RKO (cell line): Measurements from ENCODE around the gene RING1.

Source experiments
- DNase-seq: peaks from one replicate; pipeline ENCODE4 v3.0.0-alpha.2; 2016; ENCODE audit warnings: low spot score

RING1 gene

GRCh38 chr6:33247977-33248642 lies 39.8 kb downstream of the RING1 start:
- DNase-seq: peak; percentile 90

GRCh38 chr6:33248643-33248931 lies 40.3 kb downstream of the RING1 start:
- DNase-seq: peak; percentile 72

DNA sequence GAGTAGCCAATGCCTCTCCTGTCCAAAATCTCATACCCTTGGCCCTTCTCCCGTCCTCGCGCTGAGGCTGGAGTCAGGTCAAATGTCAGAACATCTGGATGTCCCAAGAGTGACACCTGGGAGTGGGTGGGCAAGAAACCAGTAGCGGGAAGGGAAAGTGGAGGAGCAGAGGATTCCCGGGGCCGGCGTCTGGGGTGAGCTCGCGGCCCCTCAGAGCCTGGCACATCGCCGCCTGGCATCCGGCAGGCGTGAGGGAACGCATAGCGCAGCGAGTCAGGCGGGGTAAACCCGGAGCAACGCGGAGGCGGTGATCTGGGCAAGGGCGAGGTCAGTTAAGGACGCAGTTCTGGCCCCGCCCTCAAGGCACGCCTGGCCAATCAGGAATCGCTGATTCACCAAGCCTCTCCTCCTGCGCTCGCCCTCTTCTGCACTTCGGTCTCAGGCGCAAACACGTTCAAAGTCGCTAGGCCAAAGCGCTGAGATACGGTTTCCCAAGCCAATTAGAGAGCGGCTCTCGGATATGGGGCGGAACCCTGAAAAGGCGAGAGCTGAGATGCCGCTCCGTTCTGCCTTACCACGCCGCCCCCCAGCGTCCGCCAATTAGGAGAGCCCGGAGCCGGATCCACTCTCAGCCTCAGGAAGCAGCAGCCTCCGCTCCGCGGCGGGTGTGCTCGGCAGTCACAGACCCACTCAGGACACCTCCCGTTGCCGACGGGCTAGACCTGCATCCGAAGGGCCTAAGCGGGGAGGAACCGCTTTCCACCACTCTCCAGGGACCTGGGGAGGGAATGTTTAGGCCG lies 40.8 kb downstream of the RING1 start:
- peak; percentile 100 for DNase-seq

DNA sequence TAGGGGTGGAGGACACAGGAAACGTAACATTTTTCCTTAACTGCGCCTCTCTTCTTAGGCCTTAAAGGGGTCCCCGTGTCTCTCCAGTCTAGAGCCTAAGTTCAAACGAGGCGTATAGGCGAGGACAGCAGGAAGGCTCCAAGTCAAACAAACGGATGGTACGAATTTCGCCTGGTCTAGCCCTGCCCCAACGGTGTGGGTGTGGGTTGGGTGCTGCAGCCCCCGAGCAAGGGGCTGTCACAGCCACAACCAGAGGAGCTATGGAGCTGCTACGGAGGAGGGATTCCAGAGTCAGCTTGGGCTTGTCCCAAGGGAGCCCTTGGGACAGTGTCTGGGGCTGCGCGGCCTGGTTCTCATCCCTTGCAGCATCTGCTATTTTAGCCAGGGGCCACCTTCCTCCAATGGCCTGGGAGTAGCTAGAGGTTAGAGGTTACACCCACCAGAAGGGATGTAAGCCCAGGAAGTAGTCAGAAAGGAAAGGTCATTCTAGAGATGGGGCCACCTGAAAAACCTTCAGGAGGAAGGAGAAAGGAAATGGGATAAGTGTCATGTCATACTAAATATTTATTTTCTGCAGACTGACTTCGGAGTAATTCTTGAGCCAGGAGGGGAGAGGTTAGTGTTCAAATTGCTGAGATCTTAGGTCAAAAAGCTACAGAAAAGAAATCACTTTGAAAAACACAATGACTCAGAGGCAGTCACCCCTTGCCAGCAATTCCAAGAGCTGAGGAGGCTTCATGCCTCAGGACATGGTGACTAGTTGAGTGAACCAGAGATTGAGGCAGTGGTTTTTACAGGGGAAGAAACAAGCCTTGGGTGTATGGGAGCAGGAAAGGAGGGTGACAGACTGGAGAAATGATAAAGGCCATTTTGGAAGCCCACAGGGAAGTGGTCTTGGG lies 41.7 kb downstream of the RING1 start:
- DNase-seq: peak; percentile 90

- no peak for DNase-seq
These were observed 42.4 kb downstream of the RING1 start for GRCh38 chr6:33250731-33251130.

GRCh38 chr6:33251395-33252012 lies 43.2 kb downstream of the RING1 start:
- no peak for DNase-seq

GRCh38 chr6:33252759-33253158 lies 44.5 kb downstream of the RING1 start:
- DNase-seq: peak; percentile 36

- no peak for DNase-seq
These were observed 46.3 kb downstream of the RING1 start for GRCh38 chr6:33254591-33254990.

- no peak for DNase-seq
These were observed 50.7 kb downstream of the RING1 start for GRCh38 chr6:33259032-33259431.
